GM19452 (cell line): Measurements from ENCODE around the gene APOA5.
A peak's percentile ranks its signal among the peaks of the same experiment; 100 is the strongest.
"Not testable (repeated sequence)": the region's sequence is repeated elsewhere in the genome, so short reads cannot be mapped to it uniquely, and the experiment has no call there.

Source experiments
- ATAC-seq: cut with Tn5 transposase; IDR thresholded peaks from one replicate; pipeline ENCODE4 v1.9.1; 2021; ENCODE audit not compliant: unreplicated experiment

The APOA5 gene

DNA sequence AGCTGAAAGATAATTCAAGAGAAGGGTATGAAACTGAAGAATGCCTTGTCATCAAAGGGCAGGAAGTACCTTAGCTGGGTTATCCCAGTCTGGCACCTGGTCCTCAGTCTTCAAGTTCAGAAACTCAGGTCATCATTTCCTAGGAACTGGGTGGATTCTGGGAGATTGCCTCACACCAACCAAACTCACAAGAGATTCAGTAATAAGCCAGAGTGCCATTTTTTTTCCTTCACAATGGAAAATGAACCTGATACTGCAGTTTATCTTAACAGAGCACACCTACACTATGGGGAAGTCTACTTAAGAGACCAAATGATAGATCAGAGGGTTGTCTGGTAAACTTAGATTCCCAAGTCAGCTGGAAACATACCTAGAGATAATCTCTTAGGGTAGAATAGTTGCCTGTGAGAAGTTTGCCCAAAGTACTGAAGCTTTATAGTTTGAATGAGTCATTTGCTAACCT, 15.1 kb downstream of the APOA5 start:
- ATAC-seq, result no peak

DNA sequence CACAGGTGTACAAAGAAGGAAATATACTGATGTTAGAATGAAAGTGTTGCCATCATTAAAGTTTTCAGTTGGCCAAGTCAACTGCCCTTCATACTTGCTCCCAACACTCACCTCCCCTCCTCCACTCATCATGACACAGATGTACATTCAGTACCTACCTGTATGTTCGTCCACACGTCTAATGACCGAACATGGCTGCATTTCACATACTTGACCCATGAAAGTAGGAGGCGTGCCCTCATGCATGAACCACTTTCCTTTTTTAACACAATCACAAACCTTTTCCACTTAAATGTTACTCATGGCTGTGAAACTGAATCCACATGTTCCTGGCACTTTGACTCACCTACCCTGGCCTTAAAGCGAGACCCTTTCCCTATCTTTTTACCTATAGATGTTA, 15.7 kb downstream of the APOA5 start:
- ATAC-seq, result no peak

DNA sequence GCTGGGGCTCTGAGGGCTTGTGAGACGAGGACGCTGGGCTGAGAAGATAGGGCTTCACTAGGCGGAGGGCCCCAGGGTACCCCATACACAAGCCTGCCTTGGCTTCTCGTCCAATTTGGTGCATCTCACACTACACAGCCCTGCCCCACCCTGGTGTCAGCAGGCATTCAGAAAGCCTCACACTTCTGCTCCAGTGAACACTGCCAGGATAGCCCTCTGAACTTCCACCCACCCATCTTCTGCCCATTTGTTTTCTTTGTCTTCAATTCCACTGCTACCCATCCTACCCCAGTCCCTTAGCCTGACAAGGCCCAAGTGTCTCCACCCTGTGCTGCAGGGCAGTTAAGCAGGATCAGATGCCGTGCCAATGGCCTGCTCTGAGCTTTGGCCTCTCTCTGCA, 17.0 kb downstream of the APOA5 start:
- no peak for ATAC-seq

DNA sequence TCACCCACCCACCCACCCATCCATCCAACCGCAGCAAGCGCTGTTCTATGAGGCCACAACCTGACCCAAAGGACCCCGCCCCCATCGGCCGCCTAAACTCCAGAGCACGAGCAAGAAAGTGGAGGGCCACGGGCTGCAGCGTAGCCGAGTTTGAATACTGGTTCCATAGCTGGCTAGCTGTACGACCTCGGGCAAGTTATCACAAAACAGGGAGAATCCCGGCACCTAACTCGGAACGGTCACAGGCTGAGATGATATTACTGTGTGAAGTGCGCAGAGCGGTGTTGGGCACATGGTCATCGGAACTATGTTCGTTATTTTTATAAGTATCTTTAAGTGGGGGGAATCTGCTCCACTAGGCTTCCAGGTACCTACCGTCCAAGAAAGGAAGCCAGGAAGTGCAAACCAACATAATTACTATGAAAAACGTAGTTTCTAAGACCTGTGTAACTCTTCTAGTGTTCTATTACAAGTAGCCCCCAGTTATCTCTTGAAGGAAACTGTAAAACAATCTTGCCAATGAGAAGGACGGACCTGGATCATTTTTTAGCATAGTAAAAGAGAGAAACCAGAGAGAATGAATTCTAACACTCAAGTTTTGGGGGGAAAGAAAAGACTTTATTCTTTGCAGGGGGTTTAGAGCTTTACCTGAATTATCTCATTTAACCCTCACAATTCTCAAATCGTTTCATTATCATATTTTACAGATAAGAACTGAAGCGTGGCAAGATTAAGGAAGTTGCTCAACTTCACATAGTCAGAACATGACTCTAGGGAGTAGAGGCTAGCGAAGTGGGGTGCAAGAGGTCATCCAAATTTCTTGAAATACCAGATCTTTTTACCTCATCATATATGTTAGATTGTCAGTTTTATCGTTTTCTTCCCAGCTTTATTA, 18.2 kb downstream of the APOA5 start:
- peak; percentile 22 for ATAC-seq

DNA sequence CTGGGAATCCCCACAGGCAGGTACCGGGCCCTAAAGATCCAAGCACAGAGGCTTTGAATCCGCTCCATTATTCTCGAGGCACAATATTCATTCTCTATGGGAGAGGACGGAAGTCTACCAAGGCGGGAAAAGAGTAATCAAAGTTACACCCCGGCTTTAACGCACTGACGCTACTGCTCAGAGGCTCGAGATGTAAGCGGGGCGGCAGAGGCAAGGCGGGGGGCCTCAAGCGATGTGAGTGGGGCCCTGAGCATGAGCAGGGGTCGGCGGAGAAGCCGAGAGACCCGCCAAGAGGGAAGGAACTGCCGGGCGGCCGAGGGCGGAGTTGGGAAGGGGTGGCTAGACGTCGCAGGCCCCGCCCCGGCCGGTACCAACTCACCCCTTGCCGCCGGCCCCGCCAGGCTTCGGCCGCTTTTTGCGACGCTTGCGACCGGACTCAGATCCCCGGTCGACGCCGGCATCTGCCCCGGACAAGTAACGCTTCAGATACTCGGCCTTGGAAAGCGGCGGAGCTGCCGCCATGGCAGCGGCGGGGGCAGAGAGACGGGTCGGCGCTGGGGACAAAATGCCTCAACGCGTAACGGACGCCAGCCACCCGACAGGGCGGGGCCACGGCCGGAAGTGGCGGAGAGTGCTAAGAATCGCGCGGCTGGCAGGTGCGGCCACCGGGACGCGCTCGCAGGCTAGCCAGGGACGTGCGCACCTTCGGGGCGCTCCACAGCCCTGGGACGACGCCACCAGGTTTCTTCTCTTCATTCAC, 19.1 kb downstream of the APOA5 start, which contains the start of gene BUD13:
Gene BUD13, minus strand, starts transcription at position 545 of the 760 bp plus-strand sequence. Its CDS starts 23 bp downstream, at position 522.
- ATAC-seq, result peak; percentile 86

DNA sequence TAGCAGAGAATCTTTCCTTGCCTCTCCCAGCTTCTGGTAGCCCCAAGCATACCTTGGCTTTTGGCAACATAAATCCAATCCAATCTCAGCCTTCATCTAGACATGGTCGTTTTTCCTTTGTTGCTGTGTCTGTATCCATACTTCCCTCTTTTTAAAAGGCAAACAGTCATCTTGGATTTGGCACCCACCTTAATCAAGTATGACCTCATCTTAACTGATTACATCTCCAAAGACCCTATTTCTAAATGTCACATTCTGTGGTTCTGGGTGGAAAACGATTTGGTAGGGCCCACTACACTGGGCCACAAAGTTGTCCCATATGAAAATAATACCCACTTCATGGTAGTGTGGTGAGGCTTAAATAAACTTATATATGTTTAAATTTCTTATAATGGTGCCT, 19.7 kb downstream of the APOA5 start:
- no peak for ATAC-seq

DNA sequence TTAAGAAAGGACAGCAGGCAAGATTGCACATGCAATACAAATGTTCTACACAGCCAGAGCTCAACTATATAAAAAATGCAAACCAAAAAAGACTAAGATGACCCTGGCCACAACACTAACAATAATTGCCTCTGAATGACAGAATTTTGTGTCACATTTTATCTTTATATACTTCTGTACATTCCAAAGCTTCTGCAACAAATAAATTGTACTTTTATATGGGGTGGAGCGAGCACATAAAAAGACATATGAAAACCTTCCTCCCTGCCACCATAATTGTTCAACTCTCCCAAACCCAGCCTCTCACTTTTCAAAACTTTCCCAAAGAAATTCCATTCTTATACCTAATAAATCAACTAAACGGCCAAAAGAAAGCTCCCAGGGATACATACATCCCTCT, 29.5 kb downstream of the APOA5 start:
- ATAC-seq, result no peak

DNA sequence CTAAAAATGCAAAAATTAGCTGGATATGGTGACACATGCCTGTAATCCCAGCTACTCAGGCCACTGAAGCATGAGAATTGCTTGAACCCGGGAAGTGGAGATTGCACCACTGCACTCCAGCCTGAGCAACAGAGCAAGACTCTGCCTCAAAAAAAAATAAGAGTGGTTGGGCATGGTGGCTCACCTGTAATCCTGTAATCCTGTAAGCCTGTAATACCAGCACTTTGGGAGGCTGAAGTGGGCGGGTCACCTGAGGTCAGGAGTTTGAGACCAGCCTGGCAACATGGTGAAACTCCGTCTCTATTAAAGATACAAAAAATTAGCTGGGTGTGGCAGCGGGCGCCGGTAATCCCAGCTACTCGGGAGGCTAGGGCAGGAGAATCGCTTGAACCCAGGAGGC, 35.6 kb downstream of the APOA5 start:
- not testable (repeated sequence) for ATAC-seq

DNA sequence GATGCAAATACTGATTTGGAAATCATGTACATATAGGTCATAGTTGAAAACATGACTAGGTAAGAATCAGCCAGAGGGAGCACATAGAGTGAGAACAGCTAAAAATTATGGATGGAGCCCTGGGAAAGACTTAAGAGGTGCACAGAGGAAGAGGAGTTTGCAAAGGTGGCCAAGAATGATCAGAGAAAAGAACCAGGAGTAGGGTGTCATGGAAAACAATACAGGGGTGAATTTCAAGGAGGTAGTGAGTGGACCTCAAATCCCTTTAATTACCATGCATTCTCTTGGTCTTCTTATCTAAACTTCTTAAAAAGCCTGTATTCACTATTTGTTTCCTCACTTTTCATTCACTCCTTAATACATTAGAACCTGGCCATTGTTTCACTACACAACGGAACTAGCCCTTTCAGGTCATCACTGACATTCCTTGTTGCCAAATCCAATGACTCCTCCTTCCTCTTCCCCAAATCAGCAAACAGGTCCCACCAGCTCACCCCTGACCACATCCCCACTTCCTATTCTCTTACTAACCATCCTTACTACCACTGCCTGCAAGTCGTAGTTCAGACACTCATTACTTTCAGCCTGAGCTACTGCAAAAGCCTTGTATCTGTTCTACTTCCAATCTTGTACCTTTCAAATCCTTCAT, 41.5 kb downstream of the APOA5 start:
- ATAC-seq, result no peak

DNA sequence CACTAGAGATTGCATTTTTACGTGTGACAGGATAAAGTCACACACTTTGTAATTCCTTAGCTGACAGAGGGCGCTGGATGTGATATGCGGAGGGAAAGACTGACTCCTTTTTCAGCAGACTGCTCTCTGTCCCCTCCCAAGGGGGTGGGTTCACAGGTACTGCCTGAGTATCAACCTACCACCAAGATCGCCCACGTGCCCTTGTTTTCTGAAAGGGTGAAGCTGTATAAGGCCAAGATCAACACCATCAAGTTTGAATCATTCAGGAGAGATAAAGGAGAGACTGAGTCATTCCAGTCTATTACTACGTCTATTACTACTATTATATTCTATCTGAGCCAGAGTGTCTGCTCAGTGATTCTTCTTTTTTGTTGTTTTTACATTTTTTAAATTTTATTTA, 49.6 kb downstream of the APOA5 start:
- ATAC-seq, result no peak

DNA sequence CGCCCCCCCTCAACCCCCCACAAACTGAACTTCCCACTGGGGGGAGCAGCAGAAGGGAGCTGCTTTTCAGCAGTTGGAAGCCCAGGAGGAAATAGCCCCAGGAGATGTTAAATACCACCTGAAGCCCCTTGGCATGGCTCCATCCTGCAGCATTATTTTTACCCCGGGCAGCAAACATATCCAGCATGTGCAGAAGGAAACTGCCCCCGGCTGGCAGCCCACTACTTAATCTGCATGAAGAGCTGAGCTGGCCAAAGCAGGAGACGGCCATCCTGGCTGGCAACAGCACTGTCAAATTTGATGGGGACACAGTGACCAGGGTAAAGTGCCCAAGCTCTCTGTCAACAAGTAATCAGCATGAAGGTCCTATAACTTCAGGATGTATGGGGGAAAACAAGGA, 50.9 kb downstream of the APOA5 start:
- ATAC-seq, result no peak
